ENCODE results near the gene ADAMTSL5.
"Not testable (repeated sequence)": the region's sequence is repeated elsewhere in the genome, so short reads cannot be mapped to it uniquely, and the experiment has no call there.

The ADAMTSL5 gene

DNA sequence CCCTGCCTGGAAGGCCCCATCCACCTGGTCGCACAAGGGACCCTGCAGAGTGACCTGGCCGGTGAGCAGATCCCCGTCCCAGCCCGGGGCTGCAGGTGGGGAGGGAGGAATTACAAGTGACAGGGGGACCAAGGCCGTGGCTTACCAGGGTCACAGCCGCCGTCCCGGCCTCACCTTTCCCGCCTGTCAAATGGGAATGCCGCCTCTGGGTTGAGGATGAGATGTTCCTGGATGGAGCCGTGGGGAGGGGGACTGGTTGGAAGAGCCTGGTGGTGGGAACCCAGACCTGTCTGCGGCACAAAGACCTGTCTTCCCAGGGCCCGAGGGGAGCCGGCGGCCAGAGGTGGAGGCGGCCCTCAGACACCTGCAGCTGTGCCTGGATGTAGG lies 16.6 kb upstream of the ADAMTSL5 start:
- no peak for DNase-seq

DNA sequence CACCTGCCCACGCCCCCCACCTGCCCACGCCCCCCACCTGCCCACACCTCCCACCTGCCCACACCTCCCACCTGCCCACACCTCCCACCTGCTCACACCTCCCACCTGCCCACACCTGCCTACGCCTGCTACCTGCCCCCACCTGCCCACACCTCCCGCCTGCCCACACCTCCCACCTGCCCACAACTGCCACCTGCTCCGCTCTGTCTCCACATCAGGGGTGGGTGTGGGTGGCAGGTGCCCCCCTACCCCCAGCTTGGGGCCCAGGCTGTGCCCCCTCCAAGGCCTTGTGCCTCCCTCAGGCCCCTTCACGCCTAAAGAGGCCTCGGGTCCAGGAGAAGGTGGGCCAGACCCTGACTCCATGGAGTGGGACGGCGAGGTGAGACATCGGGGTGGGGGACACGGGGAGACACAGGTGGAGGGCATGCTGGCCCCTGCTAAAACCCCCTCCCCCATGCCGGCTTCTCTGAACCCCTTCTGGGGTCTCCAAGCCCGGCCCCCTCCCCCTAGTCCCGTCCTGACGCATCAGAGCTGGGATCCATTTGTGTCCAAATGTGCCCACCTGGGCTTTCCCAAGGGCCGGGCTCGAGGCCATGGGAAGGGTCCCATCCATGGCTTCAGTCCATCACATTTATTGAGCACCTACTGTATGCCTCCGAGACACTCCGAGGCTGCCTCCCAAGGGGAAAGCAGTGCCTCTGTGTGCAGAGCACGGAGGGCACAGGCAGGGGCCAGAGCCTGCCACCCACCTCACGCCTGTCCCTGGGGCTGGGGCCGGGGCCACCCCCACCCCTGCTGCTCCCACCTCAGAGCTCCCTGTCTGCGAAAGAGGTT lies 16.0 kb upstream of the ADAMTSL5 start:
- no peak for DNase-seq

DNA sequence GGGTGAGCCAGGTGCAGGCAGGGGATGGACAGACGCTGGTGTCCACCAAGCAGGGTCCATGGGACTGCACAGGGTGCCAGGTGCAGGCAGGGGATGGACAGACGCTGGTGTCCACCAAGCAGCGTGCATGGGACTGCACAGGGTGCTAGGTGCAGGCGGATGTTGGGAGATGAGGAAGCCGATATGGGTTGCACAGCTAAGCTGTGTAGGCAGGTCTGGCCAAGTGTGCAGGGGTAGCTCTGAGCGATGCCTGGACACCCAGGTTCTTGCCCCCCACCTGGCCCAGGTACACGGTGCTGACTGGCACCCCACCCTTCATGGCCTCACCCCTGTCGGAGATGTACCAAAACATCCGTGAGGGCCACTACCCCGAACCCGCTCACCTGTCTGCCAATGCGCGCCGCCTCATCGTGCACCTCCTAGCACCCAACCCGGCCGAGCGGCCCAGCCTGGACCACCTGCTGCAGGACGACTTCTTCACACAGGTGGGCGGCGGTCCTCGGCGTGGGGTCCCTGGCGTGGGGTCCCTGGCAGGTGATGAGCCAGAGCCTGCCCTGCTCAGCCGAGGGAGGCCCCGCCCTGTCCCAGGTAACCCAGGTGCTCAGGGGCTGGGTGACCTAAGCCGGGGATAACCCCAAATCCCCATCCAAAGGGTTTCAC lies 15.0 kb upstream of the ADAMTSL5 start:
- no peak for DNase-seq

- no peak for DNase-seq
Measured at GRCh38 chr19:1526979-1527649, 14.3 kb upstream of the ADAMTSL5 start.

- no peak for DNase-seq
Measured at GRCh38 chr19:1526066-1526778, 13.4 kb upstream of the ADAMTSL5 start.

DNA sequence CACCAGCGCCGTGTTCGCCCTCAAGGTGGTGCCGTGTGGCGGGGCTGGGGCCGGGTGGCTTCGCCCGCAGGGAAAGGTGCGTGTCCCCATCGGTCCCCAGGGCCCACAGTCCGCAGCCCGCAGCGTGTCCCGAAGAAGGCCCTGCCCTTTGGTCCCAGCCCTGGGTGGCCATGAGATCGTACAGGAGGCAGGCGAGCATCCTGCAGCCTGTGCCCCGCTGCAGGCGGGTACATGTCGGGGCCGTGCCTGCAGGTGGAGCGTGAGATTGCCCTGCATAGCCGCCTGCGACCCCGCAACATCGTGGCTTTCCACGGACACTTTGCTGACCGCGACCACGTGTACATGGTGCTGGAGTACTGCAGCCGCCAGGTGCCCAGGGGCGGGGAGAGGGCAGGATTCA lies 12.5 kb upstream of the ADAMTSL5 start:
- DNase-seq: no peak

GRCh38 chr19:1524972-1525325 lies 12.1 kb upstream of the ADAMTSL5 start:
- no peak for DNase-seq

DNA sequence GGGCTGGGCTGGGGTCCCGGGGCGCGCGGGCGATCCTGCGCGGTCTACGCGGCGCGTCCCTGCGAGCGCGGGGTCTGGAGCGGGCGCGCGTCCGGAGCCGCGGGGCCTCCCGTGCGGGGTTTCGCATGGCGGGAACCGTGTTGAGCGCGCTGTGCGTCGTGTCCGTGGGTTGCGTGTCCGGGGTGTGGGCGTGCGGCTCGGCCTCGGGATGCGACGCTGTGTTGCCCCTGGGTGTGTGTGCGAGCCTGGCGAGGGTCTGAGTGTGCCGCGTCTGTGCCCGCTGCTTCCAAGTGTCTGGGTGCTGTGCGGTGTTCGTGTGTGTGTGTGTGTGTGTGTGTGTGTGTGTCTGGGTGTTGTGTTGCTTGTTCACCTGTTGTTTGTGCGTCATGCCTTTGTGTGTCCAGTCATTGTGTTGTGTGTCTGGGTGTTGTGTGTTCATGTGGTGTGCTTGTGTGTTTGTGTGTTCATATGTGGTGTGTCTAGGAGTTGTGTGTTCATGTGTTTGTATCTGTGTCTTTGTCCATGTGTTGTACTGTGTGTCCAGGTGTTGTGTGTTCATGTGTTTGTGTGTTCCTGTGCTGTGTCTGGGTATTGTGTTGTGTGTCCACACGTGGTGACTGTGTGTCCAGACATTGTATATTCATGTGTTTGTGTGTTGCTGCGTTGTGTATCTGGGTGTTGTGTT lies 11.6 kb upstream of the ADAMTSL5 start:
- no peak for DNase-seq

DNA sequence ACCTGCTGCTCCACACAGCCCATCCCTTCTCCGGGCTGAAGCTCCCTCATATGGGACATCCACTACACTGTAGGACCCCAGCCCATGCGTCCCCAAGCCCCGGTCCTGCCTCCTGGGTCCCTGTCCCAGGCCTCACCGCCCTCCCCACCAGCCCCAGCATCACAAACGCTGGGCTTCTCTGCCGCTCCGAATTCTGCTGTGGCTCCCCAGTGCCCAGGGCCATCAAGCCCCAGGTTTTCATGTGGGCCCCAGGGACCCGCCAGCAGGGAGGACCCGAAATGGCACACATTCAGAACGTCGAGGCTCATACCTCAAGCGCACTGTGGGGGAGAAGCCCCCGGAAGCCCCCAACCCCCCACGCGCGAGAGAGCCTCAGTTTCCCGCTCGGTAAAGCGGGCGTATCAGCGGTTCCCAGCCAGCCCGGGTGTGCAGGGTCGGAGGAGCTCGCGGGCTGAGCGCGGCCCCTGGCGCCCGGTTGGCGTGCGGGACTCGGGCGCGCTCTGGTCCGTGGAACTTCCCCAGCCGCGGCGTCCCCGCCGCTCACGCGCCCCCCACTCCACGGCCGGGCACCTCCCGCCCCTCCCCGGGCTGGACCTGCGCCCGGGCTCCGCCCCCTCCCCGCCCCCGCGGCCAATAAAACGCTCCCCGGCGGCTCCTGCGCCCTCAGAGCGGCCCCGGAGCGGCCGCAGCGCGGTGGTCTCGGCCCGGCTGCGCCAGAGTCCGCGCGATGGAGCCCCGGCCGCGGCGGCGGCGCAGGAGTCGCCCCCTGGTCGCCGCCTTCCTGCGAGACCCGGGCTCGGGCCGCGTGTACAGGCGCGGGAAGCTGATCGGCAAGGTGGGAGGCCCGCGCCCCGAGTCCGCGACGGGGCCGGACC lies 10.8 kb upstream of the ADAMTSL5 start, which contains the start of gene PLK5:
PLK5 (plus strand) TSS at position 666 of the 875 bp plus-strand sequence. CDS start 2,920 bp downstream, outside the sequence.
- no peak for DNase-seq

GRCh38 chr19:1522838-1523237 lies 10.0 kb upstream of the ADAMTSL5 start:
- no peak for DNase-seq

GRCh38 chr19:1522061-1522460 lies 9.2 kb upstream of the ADAMTSL5 start:
- DNase-seq: no peak

DNA sequence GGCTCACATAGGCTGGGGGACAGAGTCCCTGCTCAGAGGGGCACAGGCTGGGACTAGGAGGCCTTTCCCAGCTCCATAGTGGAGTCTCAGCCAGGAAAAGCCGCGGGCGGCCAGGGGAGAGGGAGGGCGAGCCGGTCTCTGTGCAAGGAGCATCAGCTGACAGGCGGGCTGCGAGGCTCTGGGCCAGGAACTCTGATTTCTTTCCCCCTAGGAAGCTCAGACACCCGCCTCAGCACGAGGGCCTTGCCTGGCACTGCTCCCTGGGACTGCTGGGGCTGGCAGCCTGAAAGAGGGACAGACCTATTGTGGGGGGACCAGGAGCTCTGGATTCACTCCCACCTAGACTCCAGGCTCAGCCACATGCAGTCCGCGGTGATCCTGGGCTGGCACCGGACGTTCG lies 8.8 kb upstream of the ADAMTSL5 start:
- DNase-seq: no peak

- no peak for DNase-seq
Measured at GRCh38 chr19:1520203-1520780, 7.5 kb upstream of the ADAMTSL5 start.

- DNase-seq: not testable (repeated sequence)
Measured at GRCh38 chr19:1519802-1520201, 7.0 kb upstream of the ADAMTSL5 start.

DNA sequence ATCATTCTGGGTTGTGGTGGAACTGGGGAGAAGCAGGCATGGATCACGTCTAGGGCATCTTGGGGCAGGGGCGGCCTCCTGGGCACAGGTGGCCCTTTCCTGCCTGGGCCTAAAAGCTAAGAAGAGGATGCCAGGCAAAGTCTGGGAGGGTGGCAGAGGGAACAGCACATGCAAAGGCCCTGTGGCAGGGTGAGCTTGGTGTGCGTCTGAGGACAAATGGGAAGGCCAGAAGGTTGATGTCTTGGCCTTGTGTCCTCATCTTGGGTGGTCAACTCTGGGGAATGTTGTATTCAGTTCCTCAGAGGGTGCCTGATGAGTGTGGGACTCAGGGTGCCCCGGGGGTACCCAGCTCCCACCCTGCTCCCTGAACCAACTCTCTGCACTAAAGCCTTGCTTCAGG lies 5.7 kb upstream of the ADAMTSL5 start:
- DNase-seq: no peak

- DNase-seq: no peak
Measured at GRCh38 chr19:1516395-1516753, 3.6 kb upstream of the ADAMTSL5 start.

GRCh38 chr19:1514986-1515721 lies 2.3 kb upstream of the ADAMTSL5 start:
- DNase-seq: no peak

DNA sequence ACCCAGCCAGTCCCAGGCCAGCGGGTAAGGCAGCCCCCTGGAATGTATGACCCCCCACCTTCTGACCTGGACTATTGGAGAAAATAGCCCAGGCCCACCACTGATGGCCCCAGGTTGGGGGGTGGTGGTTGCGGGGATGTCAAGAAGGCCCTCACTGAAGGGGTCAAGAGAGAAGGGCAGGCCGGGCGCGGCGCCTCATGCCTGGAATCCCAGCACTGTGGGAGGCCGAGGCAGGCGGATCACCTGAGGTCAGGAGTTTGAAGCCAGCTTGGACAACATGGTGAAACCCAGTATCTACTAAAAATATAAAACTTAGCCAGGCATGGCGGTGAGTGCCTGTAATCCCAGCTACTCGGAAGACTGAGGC lies 1.5 kb upstream of the ADAMTSL5 start:
- no peak for DNase-seq

- DNase-seq: peak; percentile 62
Measured at GRCh38 chr19:1513499-1514294, 878 bp upstream of the ADAMTSL5 start.

Data from activated gamma-delta T cell treated with Interleukin-2 at 50 U/mL for 16 hours (primary cell).